Measurements from ENCODE around the gene SYP.

DNA sequence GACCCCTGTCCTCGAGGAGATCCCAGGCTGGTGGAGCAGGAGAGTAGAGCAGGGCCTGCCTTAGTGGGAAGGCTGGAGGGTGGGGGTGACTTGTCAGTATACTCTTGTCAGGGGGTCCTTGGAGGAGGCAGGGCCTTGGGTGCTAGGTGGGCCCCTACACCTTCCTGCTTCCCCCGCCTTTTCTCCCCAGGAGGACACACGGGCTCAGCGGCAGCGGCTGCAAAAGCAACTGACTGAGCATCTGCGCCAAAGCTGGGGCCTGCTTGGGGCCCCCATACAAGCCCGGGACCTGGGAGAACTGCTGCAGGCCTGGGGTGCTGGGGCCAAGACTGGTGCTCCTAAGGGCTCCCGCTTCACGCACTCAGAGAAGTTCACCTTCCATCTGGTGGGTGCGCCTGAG is 46.5 kb upstream of the SYP start:
- TF ChIP-seq, protein P1, sequence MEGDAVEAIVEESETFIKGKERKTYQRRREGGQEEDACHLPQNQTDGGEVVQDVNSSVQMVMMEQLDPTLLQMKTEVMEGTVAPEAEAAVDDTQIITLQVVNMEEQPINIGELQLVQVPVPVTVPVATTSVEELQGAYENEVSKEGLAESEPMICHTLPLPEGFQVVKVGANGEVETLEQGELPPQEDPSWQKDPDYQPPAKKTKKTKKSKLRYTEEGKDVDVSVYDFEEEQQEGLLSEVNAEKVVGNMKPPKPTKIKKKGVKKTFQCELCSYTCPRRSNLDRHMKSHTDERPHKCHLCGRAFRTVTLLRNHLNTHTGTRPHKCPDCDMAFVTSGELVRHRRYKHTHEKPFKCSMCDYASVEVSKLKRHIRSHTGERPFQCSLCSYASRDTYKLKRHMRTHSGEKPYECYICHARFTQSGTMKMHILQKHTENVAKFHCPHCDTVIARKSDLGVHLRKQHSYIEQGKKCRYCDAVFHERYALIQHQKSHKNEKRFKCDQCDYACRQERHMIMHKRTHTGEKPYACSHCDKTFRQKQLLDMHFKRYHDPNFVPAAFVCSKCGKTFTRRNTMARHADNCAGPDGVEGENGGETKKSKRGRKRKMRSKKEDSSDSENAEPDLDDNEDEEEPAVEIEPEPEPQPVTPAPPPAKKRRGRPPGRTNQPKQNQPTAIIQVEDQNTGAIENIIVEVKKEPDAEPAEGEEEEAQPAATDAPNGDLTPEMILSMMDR (conservative IDR thresholded peaks at IDR 0.05; ENCODE audit: low read length) = no peak
- TF ChIP-seq EZH2phosphoT487 (IDR thresholded peaks at IDR 0.05; ENCODE audit: borderline replicate concordance, low read depth, low read length) = no peak

All from OCI-LY7 (cell line).